Left ventricle myocardium inferior (tissue), 1 donor: ENCODE results near the gene NLGN1. TPM values are rescaled to one million over a fixed set of nuclear protein-coding genes. Genes with fewer than 3 reads are reported as not detected.

Source experiments
- DNase-seq: peaks from one replicate; pipeline ENCODE4 v3.0.0-alpha.2; 2020
- H3K27ac ChIP-seq: fragments of 200-600 bp; replicated peaks from 2 replicates; pipeline ENCODE4 v1.8.0; 2021
- H3K27me3 ChIP-seq: fragments of 200-600 bp; 2 replicates; pipeline ENCODE4 v1.8.0; 2021; ENCODE audit warnings: low read depth
- H3K36me3 ChIP-seq: fragments of 200-600 bp; 2 replicates; pipeline ENCODE4 v1.8.0; 2021
- H3K4me1 ChIP-seq: fragments of 200-600 bp; 2 replicates; pipeline ENCODE4 v1.8.0; 2021
- H3K4me3 ChIP-seq: fragments of 200-600 bp; 2 replicates; pipeline ENCODE4 v1.8.0; 2021; ENCODE audit warnings: mild to moderate bottlenecking, moderate library complexity
- H3K9me3 ChIP-seq: fragments of 200-600 bp; replicated peaks from 2 replicates; pipeline ENCODE4 v1.8.0; 2021
- intact Hi-C: fragments of 100-400 bp; cut with micrococcal nuclease; formaldehyde crosslinking; loops from one replicate; pipeline ENCODE4 v1.11.0; 2022
- total RNA-seq: library from RNA; stranded (reverse); fragmentation: NEBNext Ultra II Directional; extraction: Animal tissue kit (Norgen Biotek cat#: 25700); gene quantifications from one replicate; pipeline ENCODE4 v1.2.1, GENCODE V29; 2021
- TF ChIP-seq, protein P1 (sequence below): fragments of 200-600 bp; IDR thresholded peaks from 2 replicates; pipeline ENCODE4 v1.8.0; 2021; ENCODE audit warnings: antibody characterized with exemption, mild to moderate bottlenecking, borderline replicate concordance
- donor health status: DM: no; HTN: yes; CAD: no; lungs with severe emphysema.

NLGN1 gene
- total RNA-seq, 1 donor from 2014 or later = 13.7 TPM

DNA sequence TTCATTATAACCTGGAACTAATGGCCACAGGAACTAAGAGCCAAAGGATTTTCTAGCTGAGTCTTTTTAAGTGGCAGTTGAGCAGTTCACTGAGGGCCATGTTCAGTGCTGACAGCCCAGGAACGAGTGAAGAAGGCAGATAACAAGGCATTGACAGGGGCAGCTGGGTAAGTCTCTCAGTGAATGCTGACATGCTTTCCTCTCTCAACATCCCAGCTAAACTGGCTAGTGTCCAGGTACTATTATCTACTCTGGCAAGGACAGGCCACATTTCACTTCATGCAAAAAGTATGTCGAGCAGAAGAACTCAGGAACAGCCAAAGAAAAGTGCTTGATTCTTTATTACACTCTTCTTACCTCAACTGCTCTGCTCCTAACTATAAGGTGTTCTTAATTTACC lies 515.9 kb downstream of the NLGN1 start:
- no peak overlapping the region for H3K4me3 ChIP-seq
- no peaks in the 10 kb centered on the region for H3K36me3 ChIP-seq
- H3K27ac ChIP-seq = peak overlapping the region; percentile 4
- intact Hi-C loops = no loop called here
- H3K27me3 ChIP-seq = no peaks in the 10 kb centered on the region
- TF ChIP-seq, protein P1, sequence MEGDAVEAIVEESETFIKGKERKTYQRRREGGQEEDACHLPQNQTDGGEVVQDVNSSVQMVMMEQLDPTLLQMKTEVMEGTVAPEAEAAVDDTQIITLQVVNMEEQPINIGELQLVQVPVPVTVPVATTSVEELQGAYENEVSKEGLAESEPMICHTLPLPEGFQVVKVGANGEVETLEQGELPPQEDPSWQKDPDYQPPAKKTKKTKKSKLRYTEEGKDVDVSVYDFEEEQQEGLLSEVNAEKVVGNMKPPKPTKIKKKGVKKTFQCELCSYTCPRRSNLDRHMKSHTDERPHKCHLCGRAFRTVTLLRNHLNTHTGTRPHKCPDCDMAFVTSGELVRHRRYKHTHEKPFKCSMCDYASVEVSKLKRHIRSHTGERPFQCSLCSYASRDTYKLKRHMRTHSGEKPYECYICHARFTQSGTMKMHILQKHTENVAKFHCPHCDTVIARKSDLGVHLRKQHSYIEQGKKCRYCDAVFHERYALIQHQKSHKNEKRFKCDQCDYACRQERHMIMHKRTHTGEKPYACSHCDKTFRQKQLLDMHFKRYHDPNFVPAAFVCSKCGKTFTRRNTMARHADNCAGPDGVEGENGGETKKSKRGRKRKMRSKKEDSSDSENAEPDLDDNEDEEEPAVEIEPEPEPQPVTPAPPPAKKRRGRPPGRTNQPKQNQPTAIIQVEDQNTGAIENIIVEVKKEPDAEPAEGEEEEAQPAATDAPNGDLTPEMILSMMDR = no peak
- H3K4me1 ChIP-seq = peaks cover 22% of the 10 kb centered on the region
- DNase-seq = peak; percentile 22
- H3K9me3 ChIP-seq = no peaks in the 10 kb centered on the region

DNA sequence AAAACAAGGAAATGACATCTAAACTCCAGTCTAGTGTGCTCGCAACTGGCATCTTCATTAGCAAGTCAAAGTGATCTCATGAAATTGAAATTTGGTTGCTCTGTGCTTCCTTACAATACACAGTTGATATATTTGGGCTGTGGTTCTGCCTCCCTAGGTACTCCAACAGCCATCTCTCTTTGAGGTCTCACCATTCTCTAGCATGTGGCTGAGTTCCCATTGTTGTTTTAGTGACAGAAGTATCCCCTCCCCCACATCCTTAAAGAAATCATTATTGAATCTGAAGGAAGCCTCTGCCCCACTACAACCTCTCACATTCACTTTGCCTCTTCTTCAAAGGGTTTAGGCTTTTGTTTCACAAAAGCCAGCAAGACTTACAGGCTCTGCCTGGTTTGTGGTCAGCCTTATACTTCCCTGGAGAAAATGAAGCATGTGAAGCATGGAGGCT lies 516.5 kb downstream of the NLGN1 start:
- H3K36me3 ChIP-seq = no peaks in the 10 kb centered on the region
- TF ChIP-seq, protein P1 = no peak
- H3K27me3 ChIP-seq = no peaks in the 10 kb centered on the region
- H3K27ac ChIP-seq = peak overlapping the region; percentile 4
- H3K4me1 ChIP-seq = peaks cover 22% of the 10 kb centered on the region
- no peak for DNase-seq
- no peaks in the 10 kb centered on the region for H3K9me3 ChIP-seq
- intact Hi-C loops = no loop called here
- no peak overlapping the region for H3K4me3 ChIP-seq

DNA sequence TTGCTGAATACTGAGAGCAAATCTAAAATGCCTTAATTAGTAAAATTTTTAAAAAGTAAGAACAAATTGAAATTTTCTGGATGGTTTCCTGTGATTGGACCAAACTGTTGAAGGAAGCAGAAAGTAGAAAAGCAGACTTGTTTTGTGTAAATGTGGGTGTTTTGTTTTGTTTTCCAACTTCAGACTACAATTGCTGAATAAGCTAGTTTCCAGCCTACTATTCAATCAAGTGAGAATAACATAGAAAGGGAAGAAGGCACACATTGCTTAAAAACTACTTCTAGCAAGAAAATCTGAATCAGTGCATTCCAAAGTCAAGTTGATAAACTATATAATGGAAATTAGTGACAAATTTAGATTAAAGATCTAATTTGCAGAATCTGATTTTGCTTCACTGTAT lies 519.3 kb downstream of the NLGN1 start:
- no peak overlapping the region for H3K4me3 ChIP-seq
- no peak for DNase-seq
- H3K36me3 ChIP-seq = no peaks in the 10 kb centered on the region
- TF ChIP-seq, protein P1 = no peak
- no peaks in the 10 kb centered on the region for H3K27me3 ChIP-seq
- peaks cover 17% of the 10 kb centered on the region for H3K4me1 ChIP-seq
- H3K9me3 ChIP-seq = no peaks in the 10 kb centered on the region
- intact Hi-C loops = no loop called here
- H3K27ac ChIP-seq = no peak overlapping the region

DNA sequence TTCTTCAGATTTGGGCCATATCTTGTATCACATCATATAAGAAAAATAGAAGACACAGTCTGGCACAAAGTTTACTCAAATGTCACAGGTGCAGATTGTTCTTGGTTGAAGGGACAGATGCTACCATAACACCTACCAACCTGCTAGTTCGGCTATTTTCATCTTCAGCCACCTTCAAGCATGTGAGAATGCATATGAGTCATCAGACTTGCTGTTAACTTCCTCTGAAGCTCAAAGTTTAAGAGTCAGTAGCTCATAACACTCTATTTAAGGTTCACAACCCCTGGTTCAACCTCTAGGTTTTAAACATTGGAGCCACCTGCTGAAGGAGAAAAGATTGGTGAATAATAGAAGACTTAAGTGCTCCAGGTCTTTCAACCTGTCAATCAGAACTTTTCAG lies 522.8 kb downstream of the NLGN1 start:
- Histone ChIP-seq H3K27ac (no peak overlapping the region), H3K4me3 (no peak overlapping the region), H3K9me3 (no peaks in the 10 kb centered on the region), H3K36me3 (no peaks in the 10 kb centered on the region), H3K4me1 (no peaks in the 10 kb centered on the region), H3K27me3 (no peaks in the 10 kb centered on the region)
- intact Hi-C loops = no loop called here
- no peak for DNase-seq
- TF ChIP-seq, protein P1 = no peak

DNA sequence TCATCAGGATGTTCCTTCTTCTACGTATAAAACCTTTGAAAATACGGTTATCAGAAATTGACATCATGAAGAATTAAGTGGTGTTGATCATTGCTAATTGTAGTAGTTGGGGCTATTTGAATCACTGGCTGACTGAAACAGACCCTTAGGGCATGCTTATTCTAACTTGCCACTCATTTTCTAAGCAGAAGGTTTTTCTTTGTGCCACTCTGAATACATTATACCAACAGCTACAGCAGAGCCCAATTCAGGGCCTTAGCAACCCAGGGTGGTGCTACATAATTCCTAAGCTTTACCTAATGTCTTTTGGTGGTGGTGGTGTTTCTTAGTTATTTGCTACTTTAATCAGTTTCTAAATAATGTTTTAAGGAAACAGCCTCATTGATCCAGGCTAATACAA lies 524.2 kb downstream of the NLGN1 start:
- no peak for DNase-seq
- Histone ChIP-seq H3K4me3 (no peak overlapping the region), H3K27ac (no peak overlapping the region), H3K27me3 (no peaks in the 10 kb centered on the region), H3K36me3 (no peaks in the 10 kb centered on the region), H3K4me1 (no peaks in the 10 kb centered on the region), H3K9me3 (no peaks in the 10 kb centered on the region)
- TF ChIP-seq, protein P1 = no peak
- intact Hi-C loops = no loop called here

DNA sequence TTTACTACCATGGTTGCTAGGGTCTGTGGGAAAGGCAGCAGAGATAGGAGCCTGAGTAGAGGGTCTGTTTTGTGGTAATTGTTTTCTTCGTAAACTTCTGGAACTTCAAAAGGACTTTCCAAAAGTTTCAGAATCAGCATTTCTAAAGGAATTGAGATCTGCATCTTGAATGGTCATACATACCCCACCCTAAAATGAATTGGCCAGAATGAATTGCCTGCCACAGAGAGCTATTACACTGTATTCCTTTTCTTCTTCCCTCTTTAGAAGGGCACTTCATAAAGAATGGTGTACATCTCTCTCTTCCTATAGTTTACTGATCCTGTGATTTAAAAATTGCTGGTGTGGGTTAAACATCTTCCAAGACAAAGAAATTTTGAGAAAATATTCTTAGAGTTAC lies 525.7 kb downstream of the NLGN1 start:
- no peak overlapping the region for H3K27ac ChIP-seq
- TF ChIP-seq, protein P1 = no peak
- DNase-seq = no peak
- no peaks in the 10 kb centered on the region for H3K27me3 ChIP-seq
- no peaks in the 10 kb centered on the region for H3K4me1 ChIP-seq
- H3K9me3 ChIP-seq = no peaks in the 10 kb centered on the region
- intact Hi-C loops = no loop called here
- H3K36me3 ChIP-seq = no peaks in the 10 kb centered on the region
- no peak overlapping the region for H3K4me3 ChIP-seq
